ENCODE measurements around the gene DNAH8. TPM values are rescaled to one million over a fixed set of nuclear protein-coding genes. Genes with fewer than 3 reads are reported as not detected.

DNAH8 gene
- total and polyA plus RNA-seq, 10 donors = 0.20 to 15.6 (median 5.2) TPM

GRCh38 chr6:38681850-38682249 is 33.3 kb upstream of the DNAH8 start:
- 88 to 97% (median 94%) methylated on average over 2 of the region's 2 CpGs for WGBS, 5 donors

GRCh38 chr6:38684237-38684636 is 30.9 kb upstream of the DNAH8 start:
- no peak for TF ChIP-seq CTCF (IDR thresholded peaks at IDR 0.05 in 8 of 11, conservative IDR thresholded peaks at IDR 0.05 in 3 of 11)
- no peak for TF ChIP-seq POLR2AphosphoS5 (IDR thresholded peaks at IDR 0.05)
- no peak for TF ChIP-seq POLR2A (IDR thresholded peaks at IDR 0.05)
- WGBS, 5 donors = 90 to 100% (median 96%) methylated on average over 1 of the region's 1 CpG
- Histone ChIP-seq H3K27me3 (replicated peaks in 1 of 7) (no peaks in the 10 kb centered on the region), H3K36me3 (peaks cover 3 to 81% (median 31%) of the 10 kb centered on the region in 6 donors), H3K4me1 (peaks cover 5 to 45% (median 15%) of the 10 kb centered on the region in 6 donors), H3K9me3 (no peaks in the 10 kb centered on the region), H3K27ac (no peak overlapping the region), H3K4me3 (no peak overlapping the region)
- intact Hi-C loops (cut with DNase I; ENCODE audit: low total_unique reads) = no loop called here
- DNase-seq = no peak

More at GRCh38 chr6:38681850-38682249, 33.3 kb upstream of the DNAH8 start:
- Histone ChIP-seq H3K9me3 (no peaks in the 10 kb centered on the region), H3K4me1 (peaks cover 0 to 46% (median 14%) of the 10 kb centered on the region in 6 donors), H3K27ac (no peak overlapping the region), H3K27me3 (replicated peaks in 1 of 7) (no peaks in the 10 kb centered on the region), H3K36me3 (peaks cover 3 to 98% (median 38%) of the 10 kb centered on the region in 6 donors), H3K4me3 (no peak overlapping the region)
- intact Hi-C loops (cut with DNase I; ENCODE audit: low total_unique reads) = no loop called here
- no peak for TF ChIP-seq POLR2AphosphoS5 (IDR thresholded peaks at IDR 0.05)
- no peak for TF ChIP-seq CTCF (IDR thresholded peaks at IDR 0.05 in 8 of 11, conservative IDR thresholded peaks at IDR 0.05 in 3 of 11)
- no peak for TF ChIP-seq POLR2A (IDR thresholded peaks at IDR 0.05)
- no peak for DNase-seq

GRCh38 chr6:38684904-38685303 is 30.2 kb upstream of the DNAH8 start:
- Histone ChIP-seq H3K4me3 (no peak overlapping the region), H3K9me3 (no peaks in the 10 kb centered on the region), H3K27ac (peak overlapping the region in 1 of 8 donors; percentile 20), H3K4me1 (peaks cover 5 to 50% (median 17%) of the 10 kb centered on the region in 6 donors), H3K36me3 (peaks cover 3 to 75% (median 29%) of the 10 kb centered on the region in 6 donors), H3K27me3 (replicated peaks in 1 of 7) (no peaks in the 10 kb centered on the region)
- DNase-seq = no peak
- 94 to 96% (median 94%) methylated on average over 3 of the region's 3 CpGs for WGBS, 5 donors
- TF ChIP-seq POLR2AphosphoS5 (IDR thresholded peaks at IDR 0.05) (no peak), POLR2A (IDR thresholded peaks at IDR 0.05) (no peak), CTCF (IDR thresholded peaks at IDR 0.05 in 8 of 11, conservative IDR thresholded peaks at IDR 0.05 in 3 of 11) (no peak)
- intact Hi-C loops (cut with DNase I; ENCODE audit: low total_unique reads) = no loop called here

GRCh38 chr6:38686270-38687042 is 28.7 kb upstream of the DNAH8 start:
- peak overlapping the region in 1 of 8 donors; percentile 65 for H3K27ac ChIP-seq
- intact Hi-C loops (cut with DNase I; ENCODE audit: low total_unique reads) = no loop called here
- H3K36me3 ChIP-seq = peaks cover 3 to 59% (median 23%) of the 10 kb centered on the region in 6 donors
- 93 to 97% (median 95%) methylated on average over 4 of the region's 4 CpGs for WGBS, 5 donors
- TF ChIP-seq POLR2AphosphoS5 (IDR thresholded peaks at IDR 0.05) = no peak
- TF ChIP-seq POLR2A (IDR thresholded peaks at IDR 0.05) = no peak
- no peak for TF ChIP-seq CTCF (IDR thresholded peaks at IDR 0.05 in 8 of 11, conservative IDR thresholded peaks at IDR 0.05 in 3 of 11)
- H3K27me3 ChIP-seq (replicated peaks in 1 of 7) = no peaks in the 10 kb centered on the region
- no peak overlapping the region for H3K4me3 ChIP-seq
- H3K9me3 ChIP-seq = no peaks in the 10 kb centered on the region
- DNase-seq = no peak
- H3K4me1 ChIP-seq = peaks cover 5 to 54% (median 17%) of the 10 kb centered on the region in 6 donors

Data from spleen (tissue), 11 donors.